SK-N-DZ (cell line): ENCODE results near the gene CNTLN.
"Not testable (repeated sequence)": the region's sequence is repeated elsewhere in the genome, so short reads cannot be mapped to it uniquely, and the experiment has no call there.

Experiments
- DNase-seq: peaks from one replicate; pipeline ENCODE4 v3.0.0-alpha.2; 2015; ENCODE audit warnings: low spot score

The CNTLN gene

GRCh38 chr9:17414986-17415385 is 280.1 kb downstream of the CNTLN start:
- DNase-seq = no peak

- no peak for DNase-seq
Observed at GRCh38 chr9:17422994-17423680, 288.3 kb downstream of the CNTLN start.

DNA sequence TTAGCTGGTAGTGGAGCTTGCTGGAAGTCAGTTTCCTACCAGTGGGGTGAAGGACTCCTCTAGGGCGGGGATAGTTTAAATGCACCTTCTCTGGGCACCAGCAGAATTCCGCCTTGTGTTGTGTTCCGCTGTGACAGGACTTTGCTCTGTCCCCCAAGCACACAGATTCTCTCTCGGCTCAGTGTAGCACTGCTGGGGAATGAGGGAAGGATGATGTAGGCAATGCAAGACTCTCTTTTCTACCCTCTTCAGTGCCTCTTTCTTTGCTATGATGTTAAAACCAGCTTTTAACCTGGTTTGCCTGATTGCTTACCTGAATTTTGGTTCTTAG is 288.8 kb downstream of the CNTLN start:
- DNase-seq = no peak

GRCh38 chr9:17425384-17425783 is 290.5 kb downstream of the CNTLN start:
- no peak for DNase-seq

DNA sequence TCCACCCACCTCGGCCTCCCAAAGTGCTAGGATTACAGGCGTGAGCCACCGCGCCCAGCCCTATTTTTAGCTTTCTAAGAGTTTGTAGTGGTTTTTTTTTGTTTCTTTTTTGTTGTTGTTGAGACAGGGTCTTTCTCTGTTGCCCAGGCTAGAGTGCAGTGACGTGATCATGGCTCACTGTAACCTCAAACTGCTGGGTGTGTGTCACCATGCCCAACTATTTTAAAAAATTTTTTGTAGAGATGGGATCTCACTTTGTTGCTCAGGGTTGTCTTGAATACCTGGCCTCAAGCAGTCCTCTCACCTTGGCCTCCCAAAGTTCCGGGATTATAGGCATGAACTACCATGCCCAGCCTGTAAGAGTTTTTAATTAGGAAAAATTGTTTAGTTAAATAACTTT is 298.7 kb downstream of the CNTLN start:
- DNase-seq = no peak

DNA sequence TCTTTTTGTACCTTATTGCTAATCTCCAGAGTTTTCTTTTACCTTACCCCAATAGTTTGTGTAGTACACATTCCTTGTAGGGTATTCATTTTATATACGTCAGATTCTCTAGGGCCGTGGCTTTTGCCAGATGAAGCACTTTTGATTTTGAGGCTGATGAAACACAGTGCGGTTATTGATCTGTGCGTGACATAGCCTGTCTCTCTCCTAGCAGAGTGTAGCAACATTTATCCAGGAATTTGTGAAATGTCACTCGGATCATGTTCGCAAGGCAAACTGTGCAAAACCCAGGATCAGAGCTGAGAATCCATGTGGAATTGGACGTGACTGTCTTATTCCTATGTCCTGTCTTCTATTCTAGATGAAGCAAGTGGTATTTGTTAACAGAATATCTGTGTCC is 302.0 kb downstream of the CNTLN start:
- no peak for DNase-seq

- no peak for DNase-seq
Observed at GRCh38 chr9:17437813-17438212, 303.0 kb downstream of the CNTLN start.

GRCh38 chr9:17445126-17445525 is 310.3 kb downstream of the CNTLN start:
- not testable (repeated sequence) for DNase-seq

GRCh38 chr9:17453751-17454150 is 318.9 kb downstream of the CNTLN start:
- peak; percentile 65 for DNase-seq

DNA sequence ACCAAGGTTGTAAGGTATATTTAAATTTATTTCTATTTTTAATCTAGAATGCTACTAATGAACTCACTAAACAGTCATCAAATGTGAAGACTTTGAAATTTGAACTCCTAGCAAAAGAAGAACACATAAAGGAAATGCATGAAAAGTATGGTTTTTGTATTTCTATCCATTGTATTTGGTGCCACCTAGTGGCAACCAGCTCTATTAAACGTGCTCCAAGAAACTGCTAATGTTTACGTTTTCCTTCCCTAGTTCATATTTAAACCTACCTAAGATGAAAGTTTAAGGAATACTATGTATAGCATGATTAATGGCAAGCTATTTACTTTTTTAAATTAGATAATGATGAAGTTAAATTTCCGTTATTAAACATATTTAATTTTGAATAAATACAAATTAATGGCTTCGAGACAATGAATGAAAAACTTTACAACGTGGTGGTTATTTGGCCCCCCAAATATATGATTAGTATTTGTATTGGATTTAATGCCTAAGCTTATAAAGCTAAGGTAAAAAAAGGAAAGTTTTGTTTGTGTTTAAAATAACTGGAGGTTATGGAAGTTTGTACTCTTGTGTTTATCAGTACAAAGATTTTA is 328.1 kb downstream of the CNTLN start:
- DNase-seq = peak; percentile 33

GRCh38 chr9:17470036-17470813 is 335.4 kb downstream of the CNTLN start:
- DNase-seq = no peak

- DNase-seq = no peak
Observed at GRCh38 chr9:17472126-17472525, 337.3 kb downstream of the CNTLN start.

GRCh38 chr9:17476401-17476800 is 341.6 kb downstream of the CNTLN start:
- DNase-seq = no peak

GRCh38 chr9:17477816-17478215 is 343.0 kb downstream of the CNTLN start:
- no peak for DNase-seq

- no peak for DNase-seq
Observed at GRCh38 chr9:17480966-17481365, 346.1 kb downstream of the CNTLN start.

GRCh38 chr9:17481565-17481964 is 346.7 kb downstream of the CNTLN start:
- no peak for DNase-seq

GRCh38 chr9:17484906-17485305 is 350.1 kb downstream of the CNTLN start:
- DNase-seq = no peak

DNA sequence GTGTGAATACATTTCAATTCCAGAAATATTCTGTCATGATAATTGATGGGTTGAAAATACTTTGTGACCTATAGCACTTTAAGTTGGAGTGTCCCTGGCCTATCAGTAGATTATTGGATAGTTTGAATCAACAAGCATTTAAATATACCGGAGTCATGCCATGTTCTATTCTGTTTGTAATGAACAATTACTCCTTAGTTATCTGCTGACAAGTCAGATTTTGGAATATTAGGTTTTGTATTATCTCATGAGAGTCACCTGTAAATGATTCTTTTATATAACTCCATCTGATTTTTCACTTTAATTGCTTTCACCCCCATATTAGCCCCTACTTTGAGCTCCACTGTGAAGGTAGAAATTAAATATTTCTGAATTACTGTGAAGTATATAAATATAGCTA is 351.6 kb downstream of the CNTLN start:
- DNase-seq = no peak

GRCh38 chr9:17487467-17487866 is 352.6 kb downstream of the CNTLN start:
- no peak for DNase-seq

DNA sequence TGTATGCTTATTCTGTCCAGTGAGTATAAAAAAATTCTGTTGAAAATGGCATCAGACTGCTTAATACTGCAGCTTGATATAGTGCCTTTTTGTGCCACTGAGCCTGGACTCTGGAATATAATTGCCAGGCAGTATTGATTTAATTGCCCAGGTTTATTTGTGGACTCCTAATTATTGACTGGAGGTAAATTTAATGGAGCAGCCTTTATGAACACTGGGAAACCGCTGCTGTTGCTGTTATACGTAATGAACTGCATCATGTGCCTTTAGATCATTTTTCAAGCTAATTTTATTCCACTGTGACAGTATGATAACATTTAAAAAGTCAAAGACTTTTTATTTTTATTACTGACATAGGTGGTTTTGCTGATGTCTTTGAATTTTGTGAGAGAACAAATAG is 353.8 kb downstream of the CNTLN start:
- no peak for DNase-seq

GRCh38 chr9:17490110-17490509 is 355.3 kb downstream of the CNTLN start:
- DNase-seq = peak; percentile 72

GRCh38 chr9:17491780-17492179 is 356.9 kb downstream of the CNTLN start:
- no peak for DNase-seq

- no peak for DNase-seq
Observed at GRCh38 chr9:17503196-17503595, 368.4 kb downstream of the CNTLN start.
